Neural progenitor cell (in vitro differentiated cells): ENCODE measurements around the gene SCN10A. TPM values are rescaled to one million over a fixed set of nuclear protein-coding genes. Genes with fewer than 3 reads are reported as not detected.

ENCODE experiments used
- DNase-seq: peaks from one replicate; pipeline ENCODE4 v3.0.0-alpha.2; 2016; ENCODE audit warnings: low spot score
- H2AFZ ChIP-seq: fragments of 200-600 bp; sonication (generic); replicated peaks from 2 replicates; pipeline ENCODE4 v1.6.1; 2016; ENCODE audit warnings: antibody characterized with exemption
- H3F3A ChIP-seq: fragments of 200-600 bp; sonication (generic); 2 replicates; pipeline ENCODE4 v1.6.1; 2016; ENCODE audit warnings: antibody characterized with exemption, low read depth
- H3K27ac ChIP-seq: fragments of 200-600 bp; sonication (generic); 2 replicates; pipeline ENCODE4 v1.5.1; 2016; ENCODE audit warnings: mild to moderate bottlenecking
- H3K27me3 ChIP-seq: fragments of 200-600 bp; sonication (generic); 2 replicates; pipeline ENCODE4 v1.6.1; 2016; ENCODE audit warnings: mild to moderate bottlenecking, moderate library complexity
- H3K36me3 ChIP-seq: fragments of 200-600 bp; sonication (generic); 2 replicates; pipeline ENCODE4 v1.5.1; 2016
- H3K4me1 ChIP-seq: fragments of 200-600 bp; sonication (generic); 2 replicates; pipeline ENCODE4 v1.6.1; 2016; ENCODE audit warnings: mixed run types
- H3K4me2 ChIP-seq: fragments of 200-600 bp; sonication (generic); 2 replicates; pipeline ENCODE4 v1.6.1; 2016
- H3K4me3 ChIP-seq: fragments of 200-600 bp; sonication (generic); 2 replicates; pipeline ENCODE4 v1.5.1; 2016
- H3K79me2 ChIP-seq: fragments of 200-600 bp; sonication (generic); 2 replicates; pipeline ENCODE4 v1.6.1; 2016; ENCODE audit warnings: low read depth
- H3K9ac ChIP-seq: fragments of 200-600 bp; sonication (generic); 2 replicates; pipeline ENCODE4 v1.6.1; 2016
- H3K9me3 ChIP-seq: fragments of 200-600 bp; sonication (generic); 2 replicates; pipeline ENCODE4 v1.5.1; 2016; ENCODE audit warnings: low read depth
- H4K20me1 ChIP-seq: fragments of 200-600 bp; sonication (generic); 2 replicates; pipeline ENCODE4 v1.6.1; 2016; ENCODE audit warnings: low read depth
- H3K27ac Mint-ChIP-seq: 3 replicates; pipeline ENCODE4 v1.8.0; 2021; ENCODE audit warnings: mixed read lengths
- H3K27me3 Mint-ChIP-seq: 2 replicates; pipeline ENCODE4 v1.8.0; 2022; ENCODE audit warnings: low read depth, mild to moderate bottlenecking, inconsistent platforms, moderate library complexity, mixed read lengths; ENCODE audit not compliant: insufficient read depth
- H3K36me3 Mint-ChIP-seq: 3 replicates; pipeline ENCODE4 v1.8.0; 2021; ENCODE audit warnings: mixed read lengths
- H3K4me1 Mint-ChIP-seq: 3 replicates; pipeline ENCODE4 v1.8.0; 2021; ENCODE audit warnings: mixed read lengths
- H3K4me3 Mint-ChIP-seq: 3 replicates; pipeline ENCODE4 v1.8.0; 2021; ENCODE audit warnings: mild to moderate bottlenecking, moderate library complexity, mixed read lengths
- H3K9me3 Mint-ChIP-seq: 3 replicates; pipeline ENCODE4 v1.8.0; 2020; ENCODE audit warnings: mixed read lengths
- CTCF ChIP-seq: fragments of 200-600 bp; sonication (generic); IDR thresholded peaks from 2 replicates; pipeline ENCODE4 v1.5.1; 2017; ENCODE audit warnings: antibody characterized with exemption, mild to moderate bottlenecking
- EZH2 ChIP-seq: fragments of 200-600 bp; sonication (generic); IDR thresholded peaks from 2 replicates; pipeline ENCODE4 v1.6.1; 2017; ENCODE audit warnings: antibody characterized with exemption, mild to moderate bottlenecking, moderate library complexity
- EZH2phosphoT487 ChIP-seq: fragments of 200-600 bp; sonication (generic); IDR thresholded peaks from 2 replicates; pipeline ENCODE4 v1.6.1; 2017; ENCODE audit warnings: antibody characterized with exemption
- total RNA-seq: library from RNA; depleted of rRNA; stranded (reverse); fragments of >200 nt; gene quantifications from 2 replicates; pipeline ENCODE4 v1.2.3, GENCODE V29; 2015; ENCODE audit warnings: low replicate concordance

SCN10A gene
- total RNA-seq, 1 donor from 2014 or later: not detected

- H3K27ac Mint-ChIP-seq: no peak overlapping the region
- TF ChIP-seq EZH2phosphoT487 (no peak), EZH2 (no peak), CTCF (no peak)
- no peak overlapping the region for H3K27ac ChIP-seq
- DNase-seq: no peak
- H3K36me3 ChIP-seq: no peaks in the 10 kb centered on the region
- no peaks in the 10 kb centered on the region for H3K9me3 ChIP-seq
- H3K4me2 ChIP-seq: no peak overlapping the region
- H3K36me3 Mint-ChIP-seq: no peaks in the 10 kb centered on the region
- H3K4me3 Mint-ChIP-seq: no peak overlapping the region
- no peak overlapping the region for H2AFZ ChIP-seq
- no peaks in the 10 kb centered on the region for H4K20me1 ChIP-seq
- no peaks in the 10 kb centered on the region for H3K79me2 ChIP-seq
- no peaks in the 10 kb centered on the region for H3K4me1 Mint-ChIP-seq
- H3K4me3 ChIP-seq: no peak overlapping the region
- H3K9ac ChIP-seq: no peak overlapping the region
- H3K4me1 ChIP-seq: no peaks in the 10 kb centered on the region
- H3F3A ChIP-seq: no peaks in the 10 kb centered on the region
- H3K9me3 Mint-ChIP-seq: no peaks in the 10 kb centered on the region
- no peaks in the 10 kb centered on the region for H3K27me3 ChIP-seq
- H3K27me3 Mint-ChIP-seq: no peaks in the 10 kb centered on the region
Observed at GRCh38 chr3:38690185-38690584, 125.8 kb downstream of the SCN10A start.

DNA sequence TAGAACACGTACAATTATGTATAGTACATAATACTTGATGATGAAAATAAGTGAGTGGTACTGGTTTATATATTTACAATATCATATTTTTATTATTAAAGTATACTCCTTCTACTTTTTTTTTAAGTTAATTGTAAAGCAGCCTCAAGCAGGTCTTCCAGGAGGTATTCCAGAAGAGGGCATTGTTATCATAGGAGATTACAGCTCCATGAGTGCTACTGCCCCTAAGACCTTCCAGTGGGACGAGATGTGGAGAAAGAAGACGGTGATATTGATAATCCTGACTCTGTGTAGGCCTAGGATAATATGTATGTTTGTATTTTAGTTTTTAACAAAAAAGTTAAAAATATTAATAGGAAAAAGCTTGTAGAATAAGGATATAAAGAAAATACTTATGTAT is 126.2 kb downstream of the SCN10A start:
- Histone ChIP-seq H3K79me2 (no peaks in the 10 kb centered on the region), H3K4me3 (no peak overlapping the region), H4K20me1 (no peaks in the 10 kb centered on the region), H3K4me2 (no peak overlapping the region), H3K27me3 (no peaks in the 10 kb centered on the region), H2AFZ (no peak overlapping the region), H3K4me1 (no peaks in the 10 kb centered on the region), H3K27ac (no peak overlapping the region), H3F3A (no peaks in the 10 kb centered on the region), H3K9me3 (no peaks in the 10 kb centered on the region), H3K36me3 (no peaks in the 10 kb centered on the region), H3K9ac (no peak overlapping the region)
- no peaks in the 10 kb centered on the region for H3K27me3 Mint-ChIP-seq
- no peak for DNase-seq
- no peak overlapping the region for H3K4me3 Mint-ChIP-seq
- no peak overlapping the region for H3K27ac Mint-ChIP-seq
- no peaks in the 10 kb centered on the region for H3K36me3 Mint-ChIP-seq
- no peaks in the 10 kb centered on the region for H3K9me3 Mint-ChIP-seq
- TF ChIP-seq CTCF (no peak), EZH2phosphoT487 (no peak), EZH2 (no peak)
- no peaks in the 10 kb centered on the region for H3K4me1 Mint-ChIP-seq

GRCh38 chr3:38689346-38689745 is 126.7 kb downstream of the SCN10A start:
- no peak overlapping the region for H3K27ac Mint-ChIP-seq
- Histone ChIP-seq H3K4me1 (no peaks in the 10 kb centered on the region), H3K4me3 (no peak overlapping the region), H3K27me3 (no peaks in the 10 kb centered on the region), H3F3A (no peaks in the 10 kb centered on the region), H3K36me3 (no peaks in the 10 kb centered on the region), H3K27ac (no peak overlapping the region), H2AFZ (no peak overlapping the region), H3K79me2 (no peaks in the 10 kb centered on the region), H3K9ac (no peak overlapping the region), H3K4me2 (no peak overlapping the region), H4K20me1 (no peaks in the 10 kb centered on the region), H3K9me3 (no peaks in the 10 kb centered on the region)
- no peaks in the 10 kb centered on the region for H3K4me1 Mint-ChIP-seq
- H3K27me3 Mint-ChIP-seq: no peaks in the 10 kb centered on the region
- DNase-seq: no peak
- H3K4me3 Mint-ChIP-seq: no peak overlapping the region
- no peaks in the 10 kb centered on the region for H3K36me3 Mint-ChIP-seq
- no peaks in the 10 kb centered on the region for H3K9me3 Mint-ChIP-seq
- TF ChIP-seq CTCF (no peak), EZH2phosphoT487 (no peak), EZH2 (no peak)

DNA sequence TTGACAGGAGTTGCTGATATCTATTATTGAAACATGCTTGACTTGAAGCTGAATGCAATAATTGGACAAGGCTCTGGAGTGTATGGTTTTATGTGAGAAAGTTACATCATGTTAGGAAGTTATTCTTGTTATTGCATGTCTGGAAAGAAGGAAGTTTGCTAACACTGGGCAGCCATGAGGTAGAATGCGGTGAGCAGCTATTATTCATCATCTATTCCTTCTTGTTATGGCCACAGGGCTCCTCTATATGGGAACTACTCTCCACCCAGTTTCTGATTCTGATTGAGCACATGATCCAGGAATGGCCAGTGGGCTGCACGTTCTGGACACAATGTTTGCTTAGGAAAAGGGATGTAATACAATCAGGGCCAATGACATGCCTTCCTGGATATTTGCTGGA is 128.7 kb downstream of the SCN10A start:
- DNase-seq: no peak
- Histone ChIP-seq H3K36me3 (no peaks in the 10 kb centered on the region), H3K4me1 (no peaks in the 10 kb centered on the region), H3F3A (no peaks in the 10 kb centered on the region), H4K20me1 (no peaks in the 10 kb centered on the region), H2AFZ (no peak overlapping the region), H3K79me2 (no peaks in the 10 kb centered on the region), H3K9ac (no peak overlapping the region), H3K4me2 (no peak overlapping the region), H3K4me3 (no peak overlapping the region), H3K9me3 (no peaks in the 10 kb centered on the region), H3K27me3 (no peaks in the 10 kb centered on the region), H3K27ac (no peak overlapping the region)
- no peak overlapping the region for H3K27ac Mint-ChIP-seq
- no peak overlapping the region for H3K4me3 Mint-ChIP-seq
- no peaks in the 10 kb centered on the region for H3K36me3 Mint-ChIP-seq
- H3K27me3 Mint-ChIP-seq: no peaks in the 10 kb centered on the region
- H3K9me3 Mint-ChIP-seq: no peaks in the 10 kb centered on the region
- no peaks in the 10 kb centered on the region for H3K4me1 Mint-ChIP-seq
- TF ChIP-seq CTCF: no peak
- TF ChIP-seq EZH2phosphoT487: no peak
- TF ChIP-seq EZH2: no peak
